ENCODE measurements around the gene DUSP16.
"Not testable (repeated sequence)": the region's sequence is repeated elsewhere in the genome, so short reads cannot be mapped to it uniquely, and the experiment has no call there.

The DUSP16 gene

DNA sequence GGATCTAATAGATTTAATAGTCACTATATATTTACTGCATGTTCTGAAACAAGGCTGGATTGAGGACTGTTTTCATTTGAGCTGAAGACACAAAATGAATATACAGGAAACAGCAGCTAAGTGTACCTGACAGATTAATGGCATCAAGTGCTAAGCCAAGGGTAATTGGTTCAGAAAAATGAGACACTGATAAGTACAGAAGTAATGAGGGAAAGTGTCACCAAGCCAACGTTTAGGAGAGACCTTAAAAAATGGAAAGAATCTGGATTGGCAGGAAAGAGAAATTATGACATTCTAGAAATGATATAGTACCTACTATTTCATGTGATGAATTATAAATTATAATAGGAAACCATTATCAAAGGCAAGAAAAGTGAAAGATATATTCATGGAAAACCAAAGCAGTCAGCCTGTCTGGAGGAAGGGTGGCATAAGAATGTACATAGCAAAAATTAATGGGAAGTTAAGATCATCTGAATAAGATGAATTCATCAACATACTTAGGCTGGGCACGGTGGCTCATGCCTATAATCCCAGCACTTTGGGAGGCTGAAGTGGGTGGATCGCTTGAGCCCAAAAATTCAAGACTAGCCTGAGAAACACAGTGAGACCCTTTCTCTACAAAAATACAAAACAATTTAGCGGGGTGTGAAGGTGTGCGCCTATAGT is 21.0 kb upstream of the DUSP16 start:
- TF ChIP-seq, protein P1, sequence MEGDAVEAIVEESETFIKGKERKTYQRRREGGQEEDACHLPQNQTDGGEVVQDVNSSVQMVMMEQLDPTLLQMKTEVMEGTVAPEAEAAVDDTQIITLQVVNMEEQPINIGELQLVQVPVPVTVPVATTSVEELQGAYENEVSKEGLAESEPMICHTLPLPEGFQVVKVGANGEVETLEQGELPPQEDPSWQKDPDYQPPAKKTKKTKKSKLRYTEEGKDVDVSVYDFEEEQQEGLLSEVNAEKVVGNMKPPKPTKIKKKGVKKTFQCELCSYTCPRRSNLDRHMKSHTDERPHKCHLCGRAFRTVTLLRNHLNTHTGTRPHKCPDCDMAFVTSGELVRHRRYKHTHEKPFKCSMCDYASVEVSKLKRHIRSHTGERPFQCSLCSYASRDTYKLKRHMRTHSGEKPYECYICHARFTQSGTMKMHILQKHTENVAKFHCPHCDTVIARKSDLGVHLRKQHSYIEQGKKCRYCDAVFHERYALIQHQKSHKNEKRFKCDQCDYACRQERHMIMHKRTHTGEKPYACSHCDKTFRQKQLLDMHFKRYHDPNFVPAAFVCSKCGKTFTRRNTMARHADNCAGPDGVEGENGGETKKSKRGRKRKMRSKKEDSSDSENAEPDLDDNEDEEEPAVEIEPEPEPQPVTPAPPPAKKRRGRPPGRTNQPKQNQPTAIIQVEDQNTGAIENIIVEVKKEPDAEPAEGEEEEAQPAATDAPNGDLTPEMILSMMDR (IDR thresholded peaks at IDR 0.05; ENCODE audit: low read depth, low read length, missing control alignments), result no peak
- no peak overlapping the region for H3K4me3 ChIP-seq (ENCODE audit: low read depth, low read length)
- DNase-seq (ENCODE audit: low read depth), result no peak

DNA sequence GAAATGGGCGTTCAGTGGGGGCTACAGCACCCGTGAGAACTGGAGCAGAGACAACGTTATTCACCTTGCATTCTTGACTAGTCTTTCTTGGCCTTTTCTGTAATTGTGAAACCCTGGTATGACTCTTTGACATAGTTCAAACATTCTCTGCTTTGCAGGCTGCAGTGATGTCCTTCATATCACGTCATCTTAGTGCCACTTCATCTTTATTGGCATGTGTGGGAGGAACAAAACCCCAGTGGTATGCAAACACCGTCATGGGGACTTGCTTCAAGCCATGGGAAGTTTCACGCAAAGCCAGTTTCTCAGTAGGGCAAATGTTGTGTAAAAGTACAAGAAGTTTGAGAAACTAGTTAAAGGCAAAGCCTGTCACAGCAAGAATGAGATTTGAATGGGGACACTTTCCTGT is 20.2 kb upstream of the DUSP16 start:
- H3K4me3 ChIP-seq (ENCODE audit: low read depth, low read length), result no peak overlapping the region
- TF ChIP-seq, protein P1 (IDR thresholded peaks at IDR 0.05; ENCODE audit: low read depth, low read length, missing control alignments), result no peak
- peak; percentile 96 for DNase-seq (ENCODE audit: low read depth)

DNA sequence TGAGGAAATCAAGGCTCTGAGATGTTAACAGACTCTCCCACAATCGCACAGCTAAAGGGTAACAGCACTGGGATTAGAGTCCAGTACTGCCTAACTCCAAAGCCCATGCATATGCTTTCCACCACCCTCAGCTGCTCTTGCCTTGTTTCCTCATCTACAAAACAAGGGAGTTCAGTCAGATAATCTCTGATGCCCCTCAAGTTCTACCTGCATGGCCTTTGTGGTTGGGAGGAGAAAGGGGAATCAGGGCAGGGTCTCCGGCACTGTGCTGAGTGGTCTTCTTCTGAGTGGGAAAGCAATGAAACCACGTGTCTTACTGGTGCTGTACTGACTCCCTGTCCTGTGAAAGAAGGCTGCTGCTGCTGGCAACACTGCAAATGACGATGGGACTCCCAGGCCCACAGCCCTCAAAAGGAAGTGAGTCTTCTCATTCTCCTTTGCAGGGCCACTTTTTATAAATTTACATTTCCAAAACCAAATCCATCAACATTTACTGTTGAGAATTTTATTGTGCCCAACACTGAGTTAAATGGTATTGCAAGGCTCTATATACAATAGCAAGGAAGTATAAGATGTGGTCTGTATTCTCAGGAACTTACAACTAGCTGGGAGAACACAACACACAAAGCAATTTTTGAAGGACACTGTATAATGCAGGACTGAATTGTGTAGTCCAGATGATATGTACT is 19.7 kb upstream of the DUSP16 start:
- TF ChIP-seq, protein P1 (IDR thresholded peaks at IDR 0.05; ENCODE audit: low read depth, low read length, missing control alignments), result no peak
- H3K4me3 ChIP-seq (ENCODE audit: low read depth, low read length), result no peak overlapping the region
- no peak for DNase-seq (ENCODE audit: low read depth)

DNA sequence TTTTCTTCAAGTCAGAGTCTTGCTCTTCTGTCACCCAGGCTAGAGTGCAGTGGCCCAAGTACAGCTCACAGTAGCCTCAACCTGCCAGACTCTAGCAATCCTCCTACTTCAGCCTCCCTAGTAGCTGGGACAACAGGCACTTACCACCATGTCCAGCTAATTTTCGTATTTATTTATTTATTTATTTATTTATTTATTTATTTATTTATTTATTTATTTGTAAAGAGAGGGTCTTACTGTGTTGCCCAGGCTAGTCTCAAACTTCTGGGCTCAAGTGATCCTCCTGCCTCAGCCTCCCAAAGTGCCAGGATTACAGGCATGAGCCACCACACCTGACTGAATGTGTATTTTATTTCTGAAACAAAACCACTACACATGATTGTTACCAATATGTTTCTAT is 18.1 kb upstream of the DUSP16 start:
- H3K4me3 ChIP-seq (ENCODE audit: low read depth, low read length); DNase-seq (ENCODE audit: low read depth): not testable (repeated sequence)

DNA sequence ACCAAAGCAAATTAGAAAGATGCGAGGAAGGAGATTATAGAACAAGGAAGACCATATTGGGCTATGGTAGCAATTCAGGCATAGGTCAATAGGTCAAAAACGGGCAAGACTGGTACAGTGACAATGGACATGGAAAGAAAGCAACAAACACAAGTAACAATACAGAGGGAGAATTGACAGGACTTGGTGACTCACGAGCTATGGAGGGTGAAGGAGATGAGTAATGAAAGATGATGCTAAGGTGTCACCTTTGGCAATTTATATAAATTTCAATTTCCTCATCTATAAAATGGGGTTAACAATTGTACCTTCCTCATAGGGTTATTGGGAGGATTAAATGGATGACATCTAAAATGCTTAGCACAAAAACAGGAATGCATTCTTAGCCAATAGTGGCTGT is 15.1 kb upstream of the DUSP16 start:
- DNase-seq (ENCODE audit: low read depth), result no peak
- TF ChIP-seq, protein P1 (IDR thresholded peaks at IDR 0.05; ENCODE audit: low read depth, low read length, missing control alignments), result no peak

DNA sequence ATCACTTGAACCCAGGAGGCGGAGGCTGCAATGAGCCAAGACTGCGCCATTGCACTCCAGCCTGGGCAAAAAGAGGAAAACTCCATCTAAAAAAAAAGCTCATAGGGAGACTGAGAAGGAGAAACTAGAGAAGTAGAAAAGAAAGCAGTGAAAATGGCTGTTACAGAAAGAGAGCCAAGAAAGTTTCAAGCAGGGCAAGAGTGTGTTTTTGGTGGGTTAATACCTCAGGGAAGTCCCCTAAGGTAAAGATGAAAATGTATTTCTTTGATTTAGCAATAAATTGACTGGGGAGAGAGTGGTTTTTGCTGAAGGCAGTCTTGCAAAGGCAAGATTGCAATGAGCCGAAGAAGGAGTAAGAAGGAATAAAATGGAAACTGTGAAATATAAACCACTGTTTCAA is 10.0 kb upstream of the DUSP16 start:
- no peak overlapping the region for H3K4me3 ChIP-seq (ENCODE audit: low read depth, low read length)
- DNase-seq (ENCODE audit: low read depth), result no peak
- TF ChIP-seq, protein P1 (IDR thresholded peaks at IDR 0.05; ENCODE audit: low read depth, low read length, missing control alignments), result no peak

More for the DNA sequence above, 15.1 kb upstream of the DUSP16 start:
- H3K4me3 ChIP-seq (ENCODE audit: low read depth, low read length), result no peak overlapping the region

DNA sequence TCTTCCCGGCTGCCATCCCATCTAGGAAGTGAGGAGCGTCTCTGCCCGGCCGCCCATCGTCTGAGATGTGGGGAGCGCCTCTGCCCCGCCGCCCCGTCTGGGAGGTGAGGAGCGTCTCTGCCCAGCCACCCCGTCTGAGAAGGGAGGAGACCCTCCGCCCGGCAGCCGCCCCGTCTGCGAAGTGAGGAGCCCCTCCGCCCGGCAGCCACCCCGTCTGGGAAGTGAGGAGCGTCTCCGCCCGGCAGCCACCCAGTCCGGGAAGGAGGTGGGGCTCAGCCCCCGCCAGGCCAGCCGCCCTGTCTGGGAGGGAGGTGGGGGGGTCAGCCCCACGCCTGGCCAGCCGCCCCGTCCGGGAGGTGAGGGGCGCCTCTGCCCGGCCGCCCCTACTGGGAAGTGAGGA is 3.3 kb upstream of the DUSP16 start:
- DNase-seq (ENCODE audit: low read depth); H3K4me3 ChIP-seq (ENCODE audit: low read depth, low read length): not testable (repeated sequence)

GRCh38 chr12:12564911-12565310 is 2.2 kb upstream of the DUSP16 start:
- TF ChIP-seq, protein P1 (IDR thresholded peaks at IDR 0.05; ENCODE audit: low read depth, low read length, missing control alignments), result no peak
- DNase-seq (ENCODE audit: low read depth), result no peak
- H3K4me3 ChIP-seq (ENCODE audit: low read depth, low read length), result no peak overlapping the region

All from GM12864 (cell line).